Measurements from ENCODE around the gene TIMM17B.

TIMM17B gene

GRCh38 chrX:48902135-48902534 is 4.6 kb upstream of the TIMM17B start:
- H3K9me3 ChIP-seq, result peaks cover 9% of the 10 kb centered on the region; the same call in 1 of the 2 replicates
- peaks cover 47% of the 10 kb centered on the region for H3K36me3 ChIP-seq

GRCh38 chrX:48901069-48901468 is 3.5 kb upstream of the TIMM17B start:
- peaks cover 47% of the 10 kb centered on the region for H3K36me3 ChIP-seq
- H3K4me3 ChIP-seq, result no peak overlapping the region
- H4K20me1 ChIP-seq, result peaks cover 25% of the 10 kb centered on the region
- no peak overlapping the region for H3K27ac ChIP-seq
- peaks cover 21% of the 10 kb centered on the region for H3K4me1 ChIP-seq
- H3K27me3 ChIP-seq, result peaks cover 16% of the 10 kb centered on the region; the same call in 1 of the 2 replicates
- TF ChIP-seq Cebpa-rat (IDR thresholded peaks at IDR 0.05), result no peak
- H3K9ac ChIP-seq, result no peak overlapping the region
- peaks cover 11% of the 10 kb centered on the region; the same call in 1 of the 2 replicates for H3K9me3 ChIP-seq
- no peak overlapping the region for H3K4me2 ChIP-seq

More at GRCh38 chrX:48902135-48902534, 4.6 kb upstream of the TIMM17B start:
- no peak overlapping the region for H3K9ac ChIP-seq
- TF ChIP-seq Cebpa-rat (IDR thresholded peaks at IDR 0.05), result no peak
- H3K4me2 ChIP-seq, result no peak overlapping the region
- H3K4me3 ChIP-seq, result no peak overlapping the region
- H3K27me3 ChIP-seq, result peaks cover 20% of the 10 kb centered on the region; the same call in 1 of the 2 replicates
- H4K20me1 ChIP-seq, result peaks cover 15% of the 10 kb centered on the region
- H3K4me1 ChIP-seq, result peaks cover 22% of the 10 kb centered on the region
- no peak overlapping the region for H3K27ac ChIP-seq

DNA sequence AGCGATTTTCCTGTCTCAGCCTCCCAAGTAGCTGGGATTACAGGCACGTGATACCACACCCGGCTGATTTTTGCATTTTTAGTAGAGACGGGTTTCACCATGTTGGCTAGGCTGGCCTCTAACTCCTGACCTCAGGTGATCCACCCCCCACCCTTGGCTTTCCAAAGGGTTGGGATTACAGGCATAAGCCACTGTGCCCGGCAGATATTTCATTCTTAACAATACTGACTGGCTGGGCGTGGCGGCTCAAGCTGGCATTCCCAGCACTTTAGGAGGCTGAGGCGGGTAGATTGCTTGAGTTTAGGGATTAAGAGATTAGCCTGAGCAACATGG is 1.5 kb upstream of the TIMM17B start:
- H3K9ac ChIP-seq, result no peak overlapping the region; the same call in 1 of the 2 replicates
- peaks cover 25% of the 10 kb centered on the region for H4K20me1 ChIP-seq
- H3K4me3 ChIP-seq, result peak overlapping the region; percentile 76; the same call in 1 of the 2 replicates
- H3K27ac ChIP-seq, result no peak overlapping the region; the same call in 1 of the 2 replicates
- peaks cover 22% of the 10 kb centered on the region for H3K27me3 ChIP-seq
- peaks cover 11% of the 10 kb centered on the region; the same call in 1 of the 2 replicates for H3K9me3 ChIP-seq
- peak overlapping the region; percentile 74 for H3K4me2 ChIP-seq
- TF ChIP-seq Cebpa-rat (IDR thresholded peaks at IDR 0.05), result no peak
- H3K4me1 ChIP-seq, result peaks cover 22% of the 10 kb centered on the region
- H3K36me3 ChIP-seq, result peaks cover 41% of the 10 kb centered on the region

GRCh38 chrX:48897157-48897624 is 377 bp downstream of the TIMM17B start:
- TF ChIP-seq Cebpa-rat (IDR thresholded peaks at IDR 0.05), result no peak
- H4K20me1 ChIP-seq, result peaks cover 36% of the 10 kb centered on the region
- H3K27ac ChIP-seq, result peak overlapping the region; percentile 89
- H3K4me1 ChIP-seq, result peaks cover 24% of the 10 kb centered on the region
- peaks cover 11% of the 10 kb centered on the region; the same call in 1 of the 2 replicates for H3K9me3 ChIP-seq
- peaks cover 41% of the 10 kb centered on the region for H3K36me3 ChIP-seq
- peak overlapping the region; percentile 64 for H3K4me2 ChIP-seq
- H3K9ac ChIP-seq, result peak overlapping the region; percentile 87
- peaks cover 14% of the 10 kb centered on the region for H3K27me3 ChIP-seq
- peak overlapping the region; percentile 76 for H3K4me3 ChIP-seq

- Histone ChIP-seq H3K9ac (peak overlapping the region; percentile 87), H3K9me3 (peaks cover 13% of the 10 kb centered on the region; the same call in 1 of the 2 replicates), H3K4me3 (peak overlapping the region; percentile 76), H3K27me3 (peaks cover 9% of the 10 kb centered on the region), H3K4me1 (peaks cover 27% of the 10 kb centered on the region), H3K4me2 (peak overlapping the region; percentile 64), H4K20me1 (peaks cover 36% of the 10 kb centered on the region), H3K27ac (peak overlapping the region; percentile 89), H3K36me3 (peaks cover 35% of the 10 kb centered on the region)
- TF ChIP-seq Cebpa-rat (IDR thresholded peaks at IDR 0.05), result no peak
Measured at GRCh38 chrX:48896611-48897011, 957 bp downstream of the TIMM17B start.

GRCh38 chrX:48894891-48895290 is 2.7 kb downstream of the TIMM17B start:
- Histone ChIP-seq H3K27ac (no peak overlapping the region), H3K9me3 (peaks cover 17% of the 10 kb centered on the region; the same call in 1 of the 2 replicates), H3K4me2 (no peak overlapping the region), H4K20me1 (peaks cover 36% of the 10 kb centered on the region), H3K36me3 (peaks cover 22% of the 10 kb centered on the region), H3K9ac (no peak overlapping the region), H3K4me3 (no peak overlapping the region), H3K4me1 (peaks cover 33% of the 10 kb centered on the region), H3K27me3 (peaks cover 9% of the 10 kb centered on the region)
- no peak for TF ChIP-seq Cebpa-rat (IDR thresholded peaks at IDR 0.05)

GRCh38 chrX:48893556-48894348 is 3.8 kb downstream of the TIMM17B start:
- Histone ChIP-seq H3K9me3 (peaks cover 17% of the 10 kb centered on the region; the same call in 1 of the 2 replicates), H3K4me1 (peaks cover 23% of the 10 kb centered on the region), H4K20me1 (peaks cover 36% of the 10 kb centered on the region), H3K27ac (no peak overlapping the region), H3K4me3 (no peak overlapping the region), H3K9ac (no peak overlapping the region), H3K4me2 (no peak overlapping the region), H3K27me3 (peaks cover 11% of the 10 kb centered on the region), H3K36me3 (peaks cover 22% of the 10 kb centered on the region)
- no peak for TF ChIP-seq Cebpa-rat (IDR thresholded peaks at IDR 0.05)

- Histone ChIP-seq H3K27me3 (peaks cover 11% of the 10 kb centered on the region), H3K9ac (no peak overlapping the region), H4K20me1 (peaks cover 36% of the 10 kb centered on the region), H3K4me1 (peaks cover 20% of the 10 kb centered on the region), H3K27ac (no peak overlapping the region), H3K36me3 (peaks cover 22% of the 10 kb centered on the region), H3K4me3 (no peak overlapping the region), H3K4me2 (no peak overlapping the region), H3K9me3 (peaks cover 15% of the 10 kb centered on the region; the same call in 1 of the 2 replicates)
- TF ChIP-seq Cebpa-rat (IDR thresholded peaks at IDR 0.05), result no peak
Measured at GRCh38 chrX:48892896-48893295, 4.7 kb downstream of the TIMM17B start.

DNA sequence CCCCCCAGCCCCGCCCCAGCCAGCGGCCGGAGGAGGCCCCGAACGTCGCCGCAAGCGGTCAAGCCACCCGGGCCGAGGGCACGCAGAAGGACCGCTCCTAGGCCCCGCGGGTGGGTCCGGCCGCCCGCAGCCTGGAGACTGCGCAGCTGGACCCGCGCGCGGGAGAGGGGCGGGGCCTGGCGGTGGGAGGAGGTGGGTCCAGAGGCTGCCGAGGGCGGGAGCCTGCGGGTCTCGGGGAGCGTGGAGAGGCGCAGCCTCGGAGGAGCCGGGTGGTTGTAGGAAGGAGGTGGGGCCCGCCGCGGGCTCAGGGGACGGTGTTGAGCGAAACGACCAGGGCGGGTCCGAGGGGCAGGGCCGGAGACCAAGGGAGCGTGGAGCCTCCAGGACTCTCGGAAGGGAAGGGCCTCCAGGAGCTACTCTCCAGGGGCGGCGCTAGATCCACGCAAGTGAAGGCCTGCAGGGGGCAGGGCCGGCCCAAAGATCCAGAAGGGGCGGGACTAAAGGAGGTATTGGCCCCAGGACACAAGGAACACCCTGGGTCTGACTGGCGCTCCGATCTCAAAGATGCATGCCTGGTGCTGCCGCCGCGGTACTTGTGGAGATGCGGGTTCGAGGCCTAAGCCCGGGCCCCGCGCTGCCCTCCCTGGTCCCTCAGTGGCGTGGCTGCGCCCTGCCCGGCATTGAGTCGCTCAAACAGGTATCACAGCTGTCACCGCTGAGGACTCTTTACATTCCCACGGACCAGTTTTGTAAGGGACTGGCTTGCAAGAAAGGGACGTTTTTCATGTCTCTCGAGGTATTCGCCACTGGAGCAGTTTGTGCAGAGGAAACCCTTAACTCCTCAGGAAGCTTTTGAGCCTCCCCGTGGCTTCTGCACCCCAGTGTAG is 5.9 kb downstream of the TIMM17B start:
- H4K20me1 ChIP-seq, result peaks cover 31% of the 10 kb centered on the region
- H3K4me2 ChIP-seq, result peak overlapping the region; percentile 71
- no peak overlapping the region for H3K27ac ChIP-seq
- H3K27me3 ChIP-seq, result peaks cover 11% of the 10 kb centered on the region
- peaks cover 22% of the 10 kb centered on the region for H3K36me3 ChIP-seq
- peak overlapping the region; percentile 64 for H3K9ac ChIP-seq
- 0 out of 2 replicates have a peak, but pooled peaks cover 6% of the 10 kb centered on the region for H3K9me3 ChIP-seq
- H3K4me1 ChIP-seq, result peaks cover 18% of the 10 kb centered on the region
- TF ChIP-seq Cebpa-rat (IDR thresholded peaks at IDR 0.05), result no peak
- peak overlapping the region; percentile 69 for H3K4me3 ChIP-seq

Data from BLaER1 (cell line).